ENCODE data around the gene PSMD13.

The PSMD13 gene

DNA sequence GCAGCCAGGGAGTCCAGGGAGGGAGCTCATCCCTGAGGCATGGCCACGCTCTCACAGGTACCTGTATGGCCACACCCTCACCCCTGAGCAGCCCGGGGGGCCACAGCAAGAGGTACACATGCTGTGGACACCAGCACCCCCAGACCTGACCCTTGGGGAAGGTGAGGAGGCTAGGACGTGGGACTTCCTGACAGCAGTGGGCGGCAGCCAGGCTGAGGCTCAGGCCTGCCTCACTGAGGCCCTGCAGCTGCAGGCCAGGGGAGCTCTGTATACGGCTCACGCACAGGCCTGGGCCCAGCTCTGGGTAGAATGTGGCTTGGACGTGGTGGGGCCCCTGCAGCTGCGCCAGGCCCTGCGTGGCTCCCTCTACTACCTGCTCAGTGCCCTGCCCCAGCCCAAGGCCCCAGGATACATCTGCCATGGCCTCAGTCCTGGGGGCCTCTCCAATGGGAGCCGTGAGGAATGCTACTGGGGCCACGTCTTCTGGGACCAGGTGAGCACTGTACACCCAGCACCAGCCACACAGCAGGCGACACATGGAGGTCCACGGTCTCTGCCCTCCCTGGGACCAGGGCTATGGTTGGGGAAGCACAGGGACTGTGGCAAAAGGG is 54.0 kb downstream of the PSMD13 start:
- no peak for DNase-seq

GRCh38 chr11:291281-292210 is 54.8 kb downstream of the PSMD13 start:
- no peak for DNase-seq

DNA sequence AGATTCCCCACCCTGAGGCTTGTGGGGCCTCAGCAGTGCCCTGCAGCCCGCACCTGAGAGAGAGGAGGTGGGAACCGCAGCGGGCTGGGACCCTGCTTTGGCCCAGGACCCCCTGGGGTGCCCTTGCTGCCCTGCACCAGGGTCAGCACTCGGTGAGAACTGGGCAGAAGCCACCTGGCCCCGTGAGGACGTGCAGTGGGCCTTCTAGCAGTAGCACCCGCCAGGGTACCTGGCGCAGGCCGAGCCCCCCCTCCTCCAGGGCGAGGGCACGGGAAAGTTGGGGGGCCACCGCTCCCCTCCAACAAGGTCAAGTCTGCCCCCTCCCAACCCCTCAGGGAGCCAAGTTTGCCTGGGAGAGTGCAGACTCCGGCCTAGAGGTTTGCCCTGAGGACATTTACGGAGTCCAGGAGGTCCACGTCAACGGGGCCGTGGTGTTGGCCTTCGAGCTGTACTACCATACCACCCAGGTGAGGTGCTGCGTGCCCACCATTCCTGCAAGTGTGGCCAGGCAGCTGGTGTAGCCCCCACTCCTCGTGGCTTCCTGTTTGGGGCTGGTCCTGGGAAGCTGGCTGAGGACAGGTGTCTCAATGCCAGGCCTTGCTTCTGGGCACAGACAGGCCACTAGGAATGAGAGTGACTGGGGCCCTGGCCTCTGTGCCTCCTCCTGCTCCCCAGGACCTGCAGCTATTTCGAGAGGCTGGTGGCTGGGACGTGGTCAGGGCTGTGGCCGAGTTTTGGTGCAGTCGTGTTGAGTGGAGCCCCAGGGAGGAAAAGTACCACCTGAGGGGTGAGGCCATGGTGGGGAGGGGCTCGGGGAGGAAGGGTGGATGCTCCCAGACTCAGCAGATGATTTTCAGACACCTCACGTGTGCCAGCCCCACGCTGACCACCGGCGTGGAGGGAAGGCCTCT is 55.7 kb downstream of the PSMD13 start:
- DNase-seq, result no peak

DNA sequence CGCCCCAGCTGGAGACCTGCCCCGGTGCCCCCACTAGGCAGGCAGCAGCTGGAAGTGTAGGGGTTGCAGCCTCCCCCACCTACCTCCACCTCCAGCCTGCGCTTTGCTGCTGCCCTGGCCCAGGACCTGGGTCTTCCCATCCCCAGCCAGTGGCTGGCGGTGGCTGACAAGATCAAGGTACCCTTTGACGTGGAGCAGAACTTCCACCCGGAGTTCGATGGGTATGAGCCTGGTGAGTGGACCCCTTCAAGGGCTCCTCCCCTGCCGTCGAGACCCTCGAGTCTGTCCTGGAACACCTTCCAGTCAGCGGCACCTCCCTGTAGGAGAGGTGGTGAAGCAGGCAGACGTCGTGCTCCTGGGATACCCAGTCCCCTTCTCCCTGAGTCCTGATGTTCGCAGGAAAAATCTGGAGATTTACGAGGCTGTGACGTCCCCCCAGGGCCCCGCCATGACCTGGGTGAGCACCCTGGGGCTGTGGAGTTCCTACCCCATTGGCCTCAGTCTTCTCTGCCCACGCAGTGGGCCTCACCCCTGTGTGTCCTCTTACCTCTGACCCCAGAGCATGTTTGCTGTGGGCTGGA is 56.6 kb downstream of the PSMD13 start:
- no peak for DNase-seq

DNA sequence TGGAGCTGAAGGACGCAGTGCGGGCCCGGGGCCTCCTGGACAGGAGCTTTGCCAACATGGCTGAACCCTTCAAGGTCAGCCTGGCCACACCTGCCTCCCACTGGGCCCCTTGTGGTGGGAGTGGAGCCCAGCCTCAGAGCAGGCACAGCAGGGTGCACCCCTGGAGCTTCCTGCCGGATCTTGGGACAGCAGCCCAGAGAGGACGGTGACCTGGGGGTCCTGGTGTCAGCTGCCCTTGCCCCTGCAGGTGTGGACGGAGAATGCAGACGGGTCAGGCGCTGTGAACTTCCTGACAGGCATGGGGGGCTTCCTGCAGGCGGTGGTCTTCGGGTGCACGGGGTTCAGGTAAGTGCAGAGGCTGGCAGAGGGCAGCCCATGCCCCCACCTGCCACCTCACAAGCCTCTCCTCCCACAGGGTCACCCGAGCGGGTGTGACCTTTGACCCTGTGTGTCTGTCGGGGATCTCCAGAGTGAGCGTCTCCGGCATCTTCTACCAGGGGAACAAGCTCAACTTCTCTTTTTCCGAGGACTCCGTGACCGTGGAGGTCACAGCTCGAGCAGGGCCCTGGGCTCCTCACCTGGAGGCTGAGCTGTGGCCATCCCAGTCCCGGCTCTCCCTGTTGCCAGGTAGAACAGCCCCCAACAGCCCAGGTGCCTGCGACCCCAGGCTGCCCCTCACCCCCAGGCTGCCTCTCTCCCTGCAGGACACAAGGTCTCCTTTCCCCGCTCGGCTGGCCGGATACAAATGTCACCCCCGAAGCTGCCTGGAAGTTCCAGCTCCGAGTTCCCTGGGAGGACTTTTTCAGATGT is 57.3 kb downstream of the PSMD13 start:
- no peak for DNase-seq

- no peak for DNase-seq
These were observed 58.0 kb downstream of the PSMD13 start for GRCh38 chr11:294780-295179.

GRCh38 chr11:295351-296170 is 58.8 kb downstream of the PSMD13 start:
- no peak for DNase-seq

DNA sequence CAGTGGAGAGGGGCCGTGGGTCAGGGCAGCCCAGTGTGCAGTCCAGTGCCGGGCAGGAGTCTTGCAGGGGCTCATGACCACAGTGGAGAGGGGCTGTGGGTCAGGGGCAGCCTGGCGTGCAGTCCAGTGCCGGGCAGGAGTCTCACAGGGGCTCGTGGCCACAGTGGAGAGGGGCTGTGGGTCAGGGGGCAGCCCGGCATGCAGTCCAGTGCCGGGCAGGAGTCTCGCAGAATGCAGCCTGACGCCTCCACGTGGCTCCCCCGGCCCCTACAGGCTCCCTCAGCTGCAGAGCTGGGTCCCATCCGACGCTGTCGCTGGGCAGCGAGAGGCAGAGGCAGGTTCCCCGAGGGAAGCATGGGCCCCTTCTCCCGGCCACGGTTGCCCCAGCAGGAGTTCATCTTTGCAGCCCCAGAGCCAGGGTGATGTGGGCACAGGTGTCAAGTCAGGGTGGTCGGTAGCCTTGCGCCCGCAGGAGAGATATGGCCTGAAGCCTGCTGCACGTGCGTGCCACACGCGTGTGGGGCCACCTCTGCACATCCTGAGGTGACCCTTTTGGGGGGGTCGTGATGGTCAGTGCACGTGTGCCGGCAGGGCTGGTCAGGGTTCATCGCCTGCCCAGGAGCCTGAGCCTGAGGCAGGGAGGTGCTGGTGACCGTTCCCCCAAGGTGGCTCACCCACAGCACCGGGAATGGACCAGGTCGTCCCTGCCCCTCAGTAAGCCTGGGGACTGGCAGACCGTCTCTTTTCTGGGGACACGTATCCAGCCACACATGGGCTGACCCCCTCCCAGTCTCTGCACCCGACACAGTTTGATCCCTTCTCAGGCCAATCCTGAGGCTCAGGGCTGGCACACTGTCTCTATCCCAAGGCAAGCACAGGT is 59.6 kb downstream of the PSMD13 start:
- DNase-seq, result no peak

DNA sequence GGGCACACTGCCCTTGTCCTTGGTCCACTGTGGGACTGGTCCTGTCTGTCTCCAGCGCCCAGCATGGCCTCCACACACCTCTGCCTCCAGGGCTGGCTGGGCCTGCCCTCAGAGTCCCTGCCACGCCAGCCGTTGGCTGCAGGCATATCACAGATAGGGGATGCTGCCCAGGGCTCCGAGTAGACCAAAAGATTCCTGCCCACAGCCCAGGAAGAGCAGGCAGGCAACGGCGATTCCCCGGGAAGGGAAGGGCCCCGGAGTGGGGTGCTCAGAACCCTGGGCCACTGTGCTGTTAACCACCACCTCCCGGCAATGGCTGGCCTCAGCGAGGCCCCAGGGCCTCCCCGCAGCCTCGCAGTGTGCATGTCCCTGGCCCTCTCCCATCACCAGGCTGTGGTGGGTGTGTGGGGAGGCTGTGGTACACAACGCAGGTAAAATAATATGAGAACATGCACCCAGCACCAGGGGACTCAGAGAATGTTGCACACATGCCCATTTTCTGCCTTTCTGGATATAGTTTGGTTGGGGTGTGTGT is 60.3 kb downstream of the PSMD13 start:
- DNase-seq, result no peak

DNA sequence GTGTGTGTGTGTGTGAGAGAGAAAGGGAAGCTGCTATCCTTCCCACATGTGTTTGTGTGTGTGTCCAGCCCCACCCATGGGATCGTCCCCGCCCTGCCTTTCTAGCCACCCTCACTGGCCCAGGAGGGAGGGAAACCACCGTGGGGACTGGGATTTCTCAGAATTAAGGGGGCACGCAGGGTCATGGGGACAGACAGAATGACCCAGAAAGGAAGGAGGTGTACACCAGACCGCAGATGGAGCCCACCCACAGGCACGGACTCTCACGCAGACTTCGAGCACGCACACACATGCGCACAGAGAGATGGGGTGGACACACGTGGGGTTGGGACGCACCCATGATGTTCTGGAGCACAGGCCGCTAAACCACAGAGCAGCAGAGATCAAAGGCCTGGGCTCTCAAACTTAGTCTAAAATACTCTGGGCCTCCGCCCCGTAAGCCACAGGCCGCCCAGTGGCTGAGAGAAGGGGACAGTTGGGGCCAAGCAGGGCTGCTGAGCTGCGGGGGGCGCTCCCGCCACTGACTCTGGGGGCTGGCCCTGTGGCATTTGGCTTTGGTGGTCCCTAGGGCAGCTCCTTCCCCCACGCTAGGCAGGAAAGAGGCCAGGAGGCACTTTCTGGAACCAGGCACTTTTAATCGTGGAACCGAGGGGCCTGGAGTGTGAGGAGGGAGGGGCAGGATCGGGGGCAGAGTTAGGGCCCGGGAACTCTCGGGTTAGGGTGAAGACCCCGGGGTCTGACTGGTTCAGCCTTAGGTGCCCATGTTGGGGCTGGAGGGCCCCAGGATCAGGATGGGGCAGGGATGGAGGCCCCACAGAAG is 61.0 kb downstream of the PSMD13 start:
- no peak for DNase-seq

DNA sequence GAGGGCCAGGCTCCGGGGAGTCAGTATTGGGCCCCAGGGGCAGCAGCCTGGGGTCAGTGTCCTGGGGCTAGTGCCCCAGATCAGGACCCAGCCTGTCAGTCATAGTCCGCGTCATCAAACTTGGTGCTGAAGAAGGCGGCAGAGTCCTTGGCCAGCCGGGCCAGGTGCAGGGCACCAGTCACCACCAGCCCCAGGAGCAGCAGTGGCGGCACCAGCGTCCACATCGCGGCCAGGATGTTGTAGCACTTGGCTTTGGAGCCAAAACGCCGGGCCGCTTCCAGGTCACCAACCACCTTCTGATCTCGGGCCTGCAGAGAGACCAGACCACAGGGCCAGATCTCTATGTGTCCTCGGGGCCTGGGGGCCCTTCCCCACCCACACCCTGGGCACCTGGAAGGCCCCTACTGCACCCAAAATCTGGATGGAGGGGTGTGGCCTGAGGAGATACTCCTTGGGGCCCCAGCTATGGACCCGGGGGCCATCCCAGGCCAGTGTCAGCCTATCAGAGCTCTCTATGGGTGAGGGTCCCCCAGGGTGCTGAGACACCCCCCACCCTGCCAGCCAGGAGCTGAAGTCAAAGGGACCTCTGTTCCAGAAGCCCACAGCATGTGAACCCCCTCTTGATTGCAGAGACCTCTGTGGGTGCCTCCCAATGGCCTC is 61.8 kb downstream of the PSMD13 start:
- no peak for DNase-seq

DNA sequence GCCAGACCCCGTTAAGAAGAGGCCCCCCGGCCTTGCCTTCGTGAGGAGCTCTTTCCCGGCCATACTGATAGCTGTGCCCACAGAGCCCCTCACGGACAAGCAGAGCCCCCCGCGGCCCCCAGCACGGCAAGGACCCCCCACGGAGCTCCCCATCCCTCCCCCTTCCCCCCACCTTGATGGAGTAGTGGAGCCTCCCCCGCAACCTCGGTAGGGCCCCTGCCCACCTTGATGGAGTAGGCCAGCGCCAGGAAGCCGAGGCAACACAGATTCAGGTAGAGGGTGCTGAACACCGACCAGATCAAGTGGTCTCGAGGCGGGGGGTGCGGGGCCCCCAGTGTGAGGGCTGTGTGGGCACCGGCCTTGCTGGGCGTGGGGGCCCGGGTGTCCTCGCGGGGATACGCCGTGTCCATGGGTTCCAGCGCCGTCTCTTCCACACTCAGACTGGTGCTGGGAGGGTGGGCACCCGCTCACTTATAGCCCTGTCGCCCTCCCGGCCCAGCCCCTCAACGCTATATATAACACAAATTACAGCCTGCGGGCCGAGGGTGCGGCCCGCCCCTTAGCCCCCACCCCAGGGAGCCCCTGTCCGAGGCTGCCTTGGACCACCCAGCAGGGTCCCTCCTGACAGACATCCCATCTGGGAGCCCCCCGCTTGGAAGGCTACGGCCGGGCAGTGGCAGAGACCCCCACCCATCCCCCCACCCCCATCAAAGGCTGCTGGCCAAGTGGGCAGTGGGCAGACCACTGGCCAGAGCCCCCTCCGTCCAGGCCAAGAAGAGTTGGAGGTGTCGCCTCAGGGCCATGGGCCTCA is 62.5 kb downstream of the PSMD13 start, which contains the start of gene IFITM5:
Gene IFITM5 (minus strand): TSS at position 446 of the 811 bp plus-strand sequence. CDS start 36 bp downstream, at position 410.
- no peak for DNase-seq

DNA sequence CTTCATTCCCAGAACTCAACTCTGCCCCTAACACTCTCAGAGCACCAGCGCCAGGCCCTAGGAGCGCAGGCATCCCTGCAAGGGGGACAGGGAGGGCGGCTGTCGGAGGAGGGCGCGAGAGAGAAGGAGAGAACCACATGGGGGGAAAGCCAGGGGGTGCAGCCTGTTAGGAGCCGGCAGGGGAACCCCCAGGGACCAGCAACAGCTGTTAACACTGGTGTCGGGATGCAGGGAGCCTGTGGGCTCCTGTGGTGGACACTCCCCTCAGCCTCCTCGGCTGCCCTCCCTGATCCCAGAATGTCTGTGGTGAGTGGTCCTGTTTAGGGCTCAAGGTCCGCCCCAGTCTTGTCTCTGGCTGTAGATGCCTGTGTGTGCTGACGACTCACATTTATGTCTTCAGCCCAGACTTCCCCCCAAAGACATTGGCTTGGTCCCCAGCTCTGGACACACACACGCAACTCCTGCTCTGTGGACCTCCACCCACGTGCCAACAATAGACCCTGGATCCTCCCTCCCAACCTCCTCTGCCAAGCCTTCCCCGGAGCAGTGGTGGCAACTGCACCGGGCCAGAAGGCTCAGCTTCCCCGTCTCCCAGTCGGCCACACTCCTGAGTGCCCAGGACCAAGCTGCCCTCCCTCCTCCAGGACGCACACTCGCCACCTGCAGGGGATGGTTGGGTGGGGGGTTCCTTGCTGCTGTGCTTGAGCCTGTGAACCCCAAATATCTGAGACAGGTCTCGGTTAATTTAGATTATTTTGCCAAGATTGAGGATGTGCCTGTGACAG is 63.4 kb downstream of the PSMD13 start:
- DNase-seq, result no peak
